ENCODE measurements around the gene STAT2.

- no peak for TF ChIP-seq CTCF (IDR thresholded peaks at IDR 0.05; ENCODE audit: low read length)
- TF ChIP-seq EZH2 (IDR thresholded peaks at IDR 0.05; ENCODE audit: borderline replicate concordance, low read length), result no peak
Measured at GRCh38 chr12:56341616-56342015, 18.3 kb downstream of the STAT2 start.
